GM19395 (cell line): ENCODE measurements around the gene RFC2.
"Not testable (repeated sequence)": the region's sequence is repeated elsewhere in the genome, so short reads cannot be mapped to it uniquely, and the experiment has no call there.

Experiments used
- ATAC-seq: cut with Tn5 transposase; IDR thresholded peaks from one replicate; pipeline ENCODE4 v1.9.1; 2021; ENCODE audit warnings: mild to moderate bottlenecking, moderate library complexity; ENCODE audit not compliant: unreplicated experiment

Gene RFC2

DNA sequence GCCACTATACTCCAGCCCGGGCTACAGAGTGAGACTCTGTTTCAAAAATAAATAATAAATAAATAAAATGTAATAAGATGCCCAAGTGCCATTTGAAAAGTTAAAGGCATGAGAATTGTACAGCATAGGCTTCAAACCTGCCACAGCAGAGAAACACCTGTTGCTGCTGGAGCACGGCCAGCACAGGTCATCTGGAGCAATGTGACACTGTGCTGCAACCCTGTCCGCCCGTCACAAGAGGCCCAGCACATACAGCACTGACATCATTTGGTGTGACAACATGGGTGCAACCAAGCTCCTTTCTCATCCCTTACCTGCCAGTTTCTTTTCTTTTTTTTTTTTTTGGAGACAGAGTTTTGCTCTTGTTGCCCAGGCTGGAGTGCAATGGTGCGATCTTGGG, 1.3 kb downstream of the RFC2 start:
- no peak for ATAC-seq

GRCh38 chr7:74249058-74249457, 5.1 kb downstream of the RFC2 start:
- not testable (repeated sequence) for ATAC-seq

GRCh38 chr7:74248156-74248555, 6.0 kb downstream of the RFC2 start:
- no peak for ATAC-seq

DNA sequence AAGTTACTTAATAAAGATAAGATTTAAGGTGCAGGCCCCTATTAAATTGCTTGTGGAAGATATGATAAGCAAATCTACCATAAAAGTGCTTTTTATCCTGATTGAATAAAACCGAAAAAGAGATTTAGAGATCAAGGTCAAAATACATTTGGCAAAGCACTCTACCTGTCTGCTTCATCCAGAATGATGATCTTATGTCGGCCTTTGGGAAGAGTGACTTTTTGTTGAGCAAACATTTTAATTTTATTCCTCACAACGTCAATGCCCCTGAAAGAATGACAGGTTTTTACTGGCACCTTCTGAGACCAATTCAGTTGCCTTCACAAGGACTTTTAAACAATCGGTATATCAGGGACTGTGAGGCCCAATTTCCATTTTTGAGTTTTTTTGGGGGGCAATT, 7.7 kb downstream of the RFC2 start:
- ATAC-seq: no peak

DNA sequence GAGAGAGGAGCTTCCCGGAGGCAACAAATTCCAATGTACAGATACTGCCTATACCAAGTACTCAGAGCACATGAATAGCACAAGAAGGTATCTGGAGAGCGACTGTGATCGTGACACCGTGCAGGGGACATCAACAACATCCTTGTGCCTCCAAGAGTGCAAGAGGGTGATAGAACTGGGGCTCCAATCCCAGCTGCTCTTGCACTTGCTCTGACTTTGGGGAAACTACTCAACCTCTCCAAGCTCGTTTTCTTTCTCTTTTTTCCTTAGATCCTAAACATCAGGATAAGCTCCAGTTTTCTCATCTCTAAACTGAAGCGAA, 12.1 kb downstream of the RFC2 start:
- no peak for ATAC-seq

DNA sequence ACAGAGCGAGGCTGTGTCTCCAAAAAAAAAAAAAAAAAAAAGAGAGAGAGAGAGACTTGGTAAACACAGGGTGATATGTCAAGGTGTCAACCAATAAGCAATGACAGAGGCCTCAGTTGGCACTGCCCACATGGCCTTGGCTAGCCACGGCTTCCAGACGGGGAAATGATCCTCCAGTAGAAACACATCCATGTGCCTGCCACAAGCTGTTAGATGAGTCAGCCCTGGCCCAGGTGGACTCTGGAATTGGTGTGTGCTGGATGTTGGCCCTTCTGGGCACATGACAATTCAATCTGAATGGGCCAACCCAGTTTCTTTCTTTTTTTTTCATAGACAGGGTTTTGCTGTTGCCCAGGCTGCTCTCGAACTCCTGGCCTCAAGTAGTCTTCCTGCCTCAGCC, 13.7 kb downstream of the RFC2 start:
- no peak for ATAC-seq

- no peak for ATAC-seq
These were observed 17.9 kb downstream of the RFC2 start for GRCh38 chr7:74236284-74236683.

GRCh38 chr7:74235518-74236268, 18.5 kb downstream of the RFC2 start:
- no peak for ATAC-seq

DNA sequence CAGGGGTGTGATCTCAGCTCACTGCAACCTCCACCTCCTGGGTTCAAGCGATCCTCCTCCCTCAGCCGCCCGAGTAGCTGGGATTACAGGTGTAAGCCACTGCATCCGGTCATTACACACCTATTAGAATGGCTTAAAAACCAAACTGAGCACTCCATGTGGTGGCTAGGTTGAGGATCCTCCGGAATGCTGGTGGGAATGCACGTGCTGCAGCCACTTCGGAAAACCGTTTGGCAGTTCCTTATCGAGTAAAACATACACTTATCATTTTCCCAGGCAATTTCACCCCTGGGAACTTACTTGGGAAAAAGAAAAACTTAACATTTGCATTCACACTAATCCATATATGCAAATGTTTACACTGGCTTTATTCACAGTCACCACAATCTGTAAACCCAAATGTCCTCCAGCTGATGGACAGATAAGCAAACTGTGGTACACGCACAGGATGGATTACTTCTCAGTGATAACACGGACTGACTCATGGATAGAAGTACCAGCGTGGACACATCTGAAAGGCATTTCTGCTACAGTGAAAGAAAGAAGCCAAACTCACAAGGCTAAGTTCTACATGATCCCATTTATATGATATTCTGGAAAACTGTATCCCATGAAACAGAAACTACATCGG, 20.4 kb downstream of the RFC2 start:
- no peak for ATAC-seq

- peak; percentile 59 for ATAC-seq
These were observed 23.0 kb downstream of the RFC2 start for GRCh38 chr7:74231232-74231590.

GRCh38 chr7:74230446-74231231, 23.6 kb downstream of the RFC2 start:
- ATAC-seq: peak; percentile 42

DNA sequence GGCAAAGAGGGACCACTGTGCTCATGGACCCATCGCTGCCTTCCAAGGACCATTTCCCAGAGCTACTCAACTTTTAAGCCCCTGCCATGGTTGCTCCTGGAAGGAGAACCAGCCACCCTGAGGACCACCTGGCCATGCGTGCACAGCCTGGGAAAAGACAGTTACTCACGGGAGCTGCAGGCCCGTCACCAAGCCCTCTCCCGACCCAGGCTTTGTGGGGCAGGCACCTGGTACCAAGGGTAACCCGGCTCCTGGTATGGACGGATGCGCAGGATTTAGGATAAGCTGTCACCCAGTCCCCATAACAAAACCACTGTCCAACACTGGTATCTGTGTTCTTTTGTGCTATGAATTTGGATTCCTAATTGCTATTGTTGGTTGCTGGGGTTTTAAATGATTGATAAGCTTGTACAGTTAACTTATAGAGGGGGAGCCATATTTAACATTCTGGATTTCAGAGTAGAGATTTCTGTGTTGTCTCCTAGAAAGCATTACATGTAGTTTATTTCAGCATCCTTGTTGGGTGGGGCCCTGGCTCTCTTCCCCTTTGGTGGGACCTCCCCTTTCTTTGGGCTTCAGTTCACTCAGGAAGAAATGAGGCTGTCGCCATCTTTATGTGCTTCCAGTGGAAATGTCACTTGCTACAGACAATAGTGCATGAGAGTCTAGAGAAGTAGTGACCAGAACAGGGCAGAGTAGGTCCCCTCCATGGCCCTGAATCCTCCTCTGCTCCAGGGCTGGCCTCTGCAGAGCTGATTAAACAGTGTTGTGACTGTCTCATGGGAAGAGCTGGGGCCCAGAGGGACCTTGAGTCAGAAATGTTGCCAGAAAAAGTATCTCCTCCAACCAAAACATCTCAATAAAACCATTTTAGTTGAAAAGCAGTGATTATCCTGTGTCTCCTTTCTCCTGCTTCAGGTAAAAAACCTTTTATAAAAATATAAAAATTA, 25.0 kb downstream of the RFC2 start:
- ATAC-seq: no peak

GRCh38 chr7:74226633-74227032, 27.6 kb downstream of the RFC2 start:
- no peak for ATAC-seq

DNA sequence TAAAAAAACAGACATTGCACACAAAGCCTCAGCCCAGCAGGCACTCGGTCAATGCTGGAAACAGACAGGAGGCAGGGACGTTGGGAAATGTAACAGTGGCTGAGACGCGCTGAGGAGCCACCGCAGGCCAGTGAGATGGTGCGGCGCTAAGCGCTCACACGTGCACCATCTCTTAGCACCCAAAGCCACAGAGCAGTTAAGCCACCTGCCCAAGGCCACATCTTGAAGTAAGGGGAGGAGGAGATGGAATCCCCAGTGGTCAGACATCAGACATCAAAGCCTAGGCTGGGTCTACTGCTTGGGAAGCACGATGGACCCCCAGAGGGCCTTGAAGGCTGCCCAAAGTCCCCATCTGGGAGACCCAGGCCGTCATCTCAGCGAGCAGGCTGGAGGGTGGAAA, 28.8 kb downstream of the RFC2 start:
- ATAC-seq: no peak

DNA sequence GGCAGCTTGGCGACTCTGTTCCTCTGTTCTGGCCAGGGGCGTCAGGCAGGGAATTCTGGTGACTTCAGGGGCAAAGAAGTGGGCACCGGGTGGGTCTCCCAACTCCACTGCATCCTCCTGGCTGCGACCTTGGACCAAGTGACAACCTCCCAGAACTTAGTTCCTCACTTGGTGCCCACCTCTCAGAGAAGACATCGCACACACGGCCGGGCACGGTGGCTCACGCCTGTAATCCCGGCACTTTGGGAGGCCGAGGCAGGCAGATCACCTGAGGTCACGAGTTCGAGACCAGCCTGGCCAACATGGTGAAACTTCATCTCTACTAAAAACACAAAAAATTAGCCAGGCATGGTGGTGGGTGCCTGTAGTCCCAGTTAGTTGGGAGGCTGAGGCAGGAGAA, 29.3 kb downstream of the RFC2 start:
- ATAC-seq: not testable (repeated sequence)

- ATAC-seq: no peak
These were observed 29.7 kb downstream of the RFC2 start for GRCh38 chr7:74224511-74224832.

GRCh38 chr7:74223711-74224510, 30.3 kb downstream of the RFC2 start:
- no peak for ATAC-seq

- no peak for ATAC-seq
These were observed 31.1 kb downstream of the RFC2 start for GRCh38 chr7:74222851-74223710.

DNA sequence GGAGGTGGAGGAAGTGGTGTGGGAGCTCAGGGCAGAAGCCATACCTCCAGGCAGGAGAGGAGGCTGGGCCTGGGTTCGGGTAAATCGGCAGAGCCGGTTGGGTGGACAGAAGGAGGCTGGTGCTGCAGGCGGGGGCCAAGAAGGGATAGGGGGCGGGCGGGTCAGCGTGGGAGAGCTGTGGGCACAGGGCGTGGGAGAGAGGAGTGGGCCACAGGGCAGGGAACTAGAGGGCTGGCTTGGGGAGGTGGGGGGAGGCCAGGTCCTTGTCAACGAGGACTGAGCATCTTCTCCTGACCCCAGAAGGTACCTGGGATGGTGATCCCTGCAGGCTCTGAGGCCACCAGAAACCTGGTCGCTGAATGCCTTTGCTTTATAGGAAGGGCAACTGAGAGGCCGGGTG, 32.5 kb downstream of the RFC2 start:
- ATAC-seq: no peak
